ENCODE data around the gene BCAP31. TPM values are rescaled to one million over a fixed set of nuclear protein-coding genes. Genes with fewer than 3 reads are reported as not detected.

The BCAP31 gene
- total RNA-seq (2014; rRNA removed; shearing (Covaris generic); ENCODE audit: low replicate concordance), result 311 and 346 TPM in 2 replicates

DNA sequence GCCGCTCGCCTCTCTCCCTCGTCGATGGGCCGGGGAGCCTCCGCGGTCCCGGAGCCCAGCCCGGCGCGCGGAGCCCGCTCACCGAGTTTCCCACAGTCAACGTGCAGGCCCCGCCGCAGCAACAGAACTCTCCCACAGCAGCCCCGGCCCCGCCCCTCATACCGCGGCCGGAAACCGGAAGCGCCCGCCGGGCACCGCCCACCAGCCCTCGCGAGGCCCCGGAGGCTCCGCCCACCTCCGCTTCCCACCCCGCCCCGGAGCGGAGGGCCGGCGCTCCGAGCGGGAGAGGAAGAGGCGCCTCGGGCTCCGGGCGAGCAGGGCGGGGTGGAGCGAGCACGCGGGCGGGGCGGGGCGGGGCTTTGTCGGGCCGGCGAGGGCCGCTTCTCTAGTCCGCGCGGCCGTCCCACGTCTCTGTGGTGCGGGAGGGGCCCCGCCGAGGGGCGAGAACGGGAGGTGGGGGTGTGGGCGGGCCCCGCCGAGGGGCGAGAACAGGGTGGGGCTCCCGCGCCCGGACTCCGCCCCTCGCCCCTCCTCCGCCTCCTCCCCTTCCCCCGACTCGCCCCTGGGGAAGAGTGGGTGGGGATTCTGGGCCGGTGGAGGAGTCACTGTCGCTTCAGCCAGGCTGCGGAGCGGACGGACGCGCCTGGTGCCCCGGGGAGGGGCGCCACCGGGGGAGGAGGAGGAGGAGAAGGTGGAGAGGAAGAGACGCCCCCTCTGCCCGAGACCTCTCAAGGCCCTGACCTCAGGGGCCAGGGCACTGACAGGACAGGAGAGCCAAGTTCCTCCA lies at the start of gene BCAP31, which contains the start of gene ABCD1:
Gene BCAP31, minus strand, starts transcription at position 136 of the 787 bp plus-strand sequence. CDS start 1,143 bp downstream, outside the sequence.
Gene ABCD1, plus strand, starts transcription at position 605 of the 787 bp plus-strand sequence. CDS start 411 bp downstream, outside the sequence.
- peak; percentile 88 for DNase-seq
- H3K27me3 ChIP-seq, result no peaks in the 10 kb centered on the region
- H3K9me3 ChIP-seq, result no peaks in the 10 kb centered on the region
- peaks cover 21% of the 10 kb centered on the region for H3K36me3 ChIP-seq
- H3K4me3 ChIP-seq, result peak within 1 kb of the TSS; percentile 73

DNA sequence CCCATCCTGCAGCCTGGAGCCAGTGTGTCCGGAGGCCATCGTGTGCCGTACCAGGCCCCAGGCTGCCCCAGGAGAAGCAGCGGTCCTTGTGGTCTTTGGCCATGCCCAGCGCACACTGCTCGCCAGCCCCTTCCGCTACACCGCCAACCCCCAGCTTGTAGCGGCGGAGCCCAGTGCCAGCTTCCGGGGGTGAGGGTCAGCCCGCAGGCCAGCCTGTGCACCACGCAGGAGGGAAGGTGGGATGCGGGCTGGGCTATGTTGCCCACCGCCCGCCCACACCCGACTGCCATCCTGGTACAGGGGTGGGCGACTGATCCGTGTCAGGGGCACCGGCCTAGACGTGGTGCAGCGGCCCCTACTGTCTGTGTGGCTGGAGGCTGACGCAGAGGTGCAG lies 49.0 kb upstream of the BCAP31 start:
- Histone ChIP-seq H3K36me3 (no peaks in the 10 kb centered on the region), H3K4me3 (no peak overlapping the region), H3K9me3 (no peaks in the 10 kb centered on the region), H3K27me3 (no peaks in the 10 kb centered on the region)
- DNase-seq, result no peak

DNA sequence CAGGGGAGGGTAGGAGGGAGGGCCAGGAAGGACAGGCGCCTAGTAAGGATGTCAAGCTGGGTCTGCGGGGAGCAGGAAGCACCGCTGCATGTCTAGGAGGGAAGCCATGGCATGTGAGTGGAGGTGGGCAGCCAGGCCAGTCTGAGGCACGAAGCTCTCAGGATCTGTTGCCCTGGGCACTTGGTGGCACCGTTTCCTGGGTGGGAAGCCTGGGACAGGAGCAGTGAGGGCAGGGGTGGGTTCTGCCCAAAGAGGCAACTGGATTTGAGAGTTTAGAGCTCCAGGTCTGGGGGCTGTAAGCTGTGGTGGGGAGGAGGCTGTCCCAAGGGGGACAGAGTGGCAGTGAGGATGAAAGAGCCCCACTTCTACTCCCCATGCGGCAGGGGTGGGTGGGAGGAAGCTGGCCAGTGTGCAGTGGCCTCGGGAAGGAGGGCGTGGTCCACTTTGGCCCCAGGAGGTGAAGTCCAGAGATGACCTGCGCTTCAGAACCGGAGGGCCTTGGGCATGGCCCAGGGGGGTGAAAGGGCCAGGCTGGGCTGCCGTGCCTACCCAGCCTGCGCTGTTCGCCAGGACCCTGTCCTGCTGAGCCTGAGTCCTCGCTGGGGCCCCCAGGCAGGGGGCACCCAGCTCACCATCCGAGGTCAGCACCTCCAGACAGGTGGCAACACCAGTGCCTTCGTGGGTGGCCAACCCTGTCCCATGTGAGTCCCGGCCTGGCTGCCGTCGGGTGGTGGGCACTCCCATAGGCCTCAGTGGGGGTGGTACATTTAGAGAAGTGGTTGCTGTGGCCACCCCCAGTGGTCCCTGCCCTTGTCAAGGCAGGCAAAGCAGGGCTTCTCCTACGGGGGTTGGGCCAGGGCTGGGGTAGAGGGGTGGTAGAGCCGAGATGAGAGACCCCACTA lies 48.4 kb upstream of the BCAP31 start:
- no peak for DNase-seq
- Histone ChIP-seq H3K4me3 (no peak overlapping the region), H3K27me3 (no peaks in the 10 kb centered on the region)

DNA sequence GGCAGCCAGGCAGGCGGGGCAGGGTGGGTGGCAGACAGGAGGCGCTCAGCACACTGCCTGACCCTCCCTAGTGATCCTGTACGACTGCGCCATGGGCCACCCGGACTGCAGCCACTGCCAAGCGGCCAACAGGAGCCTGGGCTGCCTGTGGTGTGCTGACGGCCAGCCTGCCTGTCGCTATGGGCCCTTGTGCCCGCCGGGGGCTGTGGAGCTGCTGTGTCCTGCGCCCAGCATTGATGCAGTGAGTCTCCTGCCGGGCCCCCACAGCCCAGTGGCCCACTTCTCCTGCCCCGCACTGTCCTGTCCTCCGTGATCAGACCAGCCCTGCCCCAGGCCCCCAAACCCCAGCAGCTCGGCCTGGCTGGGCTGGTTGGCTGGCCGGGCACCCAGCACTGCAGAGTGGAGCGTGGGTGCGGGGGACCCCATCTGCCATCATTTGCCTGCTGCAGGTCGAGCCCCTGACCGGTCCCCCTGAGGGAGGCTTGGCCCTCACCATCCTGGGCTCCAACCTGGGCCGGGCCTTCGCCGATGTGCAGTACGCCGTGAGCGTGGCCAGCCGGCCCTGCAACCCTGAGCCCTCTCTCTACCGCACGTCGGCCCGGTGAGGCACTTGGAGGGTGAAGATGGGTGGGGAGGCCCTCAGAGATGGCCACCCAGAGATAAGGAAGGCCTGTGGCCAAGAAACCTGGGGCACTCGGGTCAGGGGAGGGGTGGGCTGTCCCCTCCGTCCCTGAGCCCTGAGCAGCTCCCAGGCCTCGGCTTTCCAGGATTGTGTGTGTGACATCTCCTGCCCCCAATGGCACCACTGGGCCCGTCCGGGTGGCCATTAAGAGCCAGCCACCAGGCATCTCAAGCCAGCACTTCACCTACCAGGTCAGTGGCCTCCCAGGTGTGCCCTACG lies 47.5 kb upstream of the BCAP31 start:
- Histone ChIP-seq H3K27me3 (no peaks in the 10 kb centered on the region), H3K4me3 (no peak overlapping the region)
- DNase-seq, result no peak

More for the DNA sequence above, 48.4 kb upstream of the BCAP31 start:
- Histone ChIP-seq H3K36me3 (no peaks in the 10 kb centered on the region), H3K9me3 (no peaks in the 10 kb centered on the region)

DNA sequence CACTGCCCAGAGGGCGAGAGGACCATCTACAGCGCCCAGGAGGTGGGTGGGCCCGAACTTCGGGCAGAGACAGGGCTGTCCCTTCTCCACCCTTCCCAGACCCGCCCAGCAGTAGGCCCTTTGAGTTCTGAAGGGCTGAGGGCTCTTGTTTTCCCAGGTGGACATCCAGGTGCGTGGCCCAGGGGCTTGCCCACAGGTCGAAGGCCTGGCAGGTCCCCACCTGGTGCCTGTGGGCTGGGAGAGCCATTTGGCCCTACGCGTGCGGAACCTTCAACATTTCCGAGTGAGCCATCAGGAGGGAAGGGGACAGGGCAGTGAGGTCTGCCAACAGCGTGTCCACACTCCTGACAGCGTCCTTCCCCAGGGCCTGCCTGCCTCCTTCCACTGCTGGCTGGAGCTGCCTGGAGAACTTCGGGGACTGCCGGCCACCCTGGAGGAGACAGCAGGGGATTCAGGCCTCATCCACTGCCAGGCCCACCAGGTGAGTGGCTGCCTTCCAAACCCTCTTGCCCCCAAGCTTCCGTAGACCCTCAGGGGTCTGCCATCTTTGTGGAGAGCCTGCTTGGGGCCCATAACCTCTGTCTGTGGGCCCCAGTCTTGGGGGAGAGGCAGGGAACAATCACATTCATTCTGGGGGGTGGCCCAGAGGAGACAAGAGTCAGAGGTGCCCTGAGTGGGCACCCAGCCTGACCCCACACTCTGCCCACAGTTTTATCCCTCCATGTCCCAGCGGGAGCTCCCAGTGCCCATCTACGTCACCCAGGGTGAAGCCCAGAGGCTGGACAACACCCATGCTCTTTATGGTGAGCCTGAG lies 46.6 kb upstream of the BCAP31 start:
- Histone ChIP-seq H3K27me3 (no peaks in the 10 kb centered on the region), H3K36me3 (no peaks in the 10 kb centered on the region), H3K9me3 (no peaks in the 10 kb centered on the region), H3K4me3 (no peak overlapping the region)
- no peak for DNase-seq

More for the DNA sequence above, 47.5 kb upstream of the BCAP31 start:
- H3K9me3 ChIP-seq, result no peaks in the 10 kb centered on the region
- no peaks in the 10 kb centered on the region for H3K36me3 ChIP-seq

DNA sequence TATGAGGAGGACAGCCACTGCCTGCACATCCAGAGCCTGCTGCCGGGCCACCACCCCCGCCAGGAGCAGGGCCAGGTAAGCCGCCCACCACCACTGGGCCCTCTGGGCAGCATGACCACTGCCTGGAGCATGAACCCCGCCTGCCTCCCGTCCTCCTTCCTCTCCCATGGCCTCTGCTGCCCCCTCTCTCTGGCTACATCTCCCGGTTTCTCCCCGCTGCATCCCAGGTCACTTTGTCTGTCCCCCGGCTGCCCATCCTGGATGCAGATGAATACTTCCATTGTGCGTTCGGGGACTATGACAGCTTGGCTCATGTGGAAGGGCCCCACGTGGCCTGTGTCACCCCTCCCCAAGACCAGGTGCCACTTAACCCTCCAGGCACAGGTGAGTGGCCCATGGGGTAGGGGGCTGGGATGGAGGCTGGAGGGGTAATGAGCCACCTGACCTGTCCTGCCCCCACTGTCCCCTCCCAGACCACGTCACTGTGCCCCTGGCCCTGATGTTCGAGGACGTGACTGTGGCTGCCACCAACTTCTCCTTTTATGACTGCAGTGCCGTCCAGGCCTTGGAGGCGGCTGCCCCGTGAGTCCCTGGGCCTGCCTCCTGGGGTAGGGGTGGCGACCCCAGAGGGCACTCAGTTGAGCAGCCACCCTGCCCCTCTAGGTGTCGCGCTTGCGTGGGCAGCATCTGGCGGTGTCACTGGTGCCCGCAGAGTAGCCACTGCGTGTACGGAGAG lies 45.8 kb upstream of the BCAP31 start:
- no peak overlapping the region for H3K4me3 ChIP-seq
- no peaks in the 10 kb centered on the region for H3K27me3 ChIP-seq
- DNase-seq, result no peak
- no peaks in the 10 kb centered on the region for H3K9me3 ChIP-seq
- H3K36me3 ChIP-seq, result no peaks in the 10 kb centered on the region

DNA sequence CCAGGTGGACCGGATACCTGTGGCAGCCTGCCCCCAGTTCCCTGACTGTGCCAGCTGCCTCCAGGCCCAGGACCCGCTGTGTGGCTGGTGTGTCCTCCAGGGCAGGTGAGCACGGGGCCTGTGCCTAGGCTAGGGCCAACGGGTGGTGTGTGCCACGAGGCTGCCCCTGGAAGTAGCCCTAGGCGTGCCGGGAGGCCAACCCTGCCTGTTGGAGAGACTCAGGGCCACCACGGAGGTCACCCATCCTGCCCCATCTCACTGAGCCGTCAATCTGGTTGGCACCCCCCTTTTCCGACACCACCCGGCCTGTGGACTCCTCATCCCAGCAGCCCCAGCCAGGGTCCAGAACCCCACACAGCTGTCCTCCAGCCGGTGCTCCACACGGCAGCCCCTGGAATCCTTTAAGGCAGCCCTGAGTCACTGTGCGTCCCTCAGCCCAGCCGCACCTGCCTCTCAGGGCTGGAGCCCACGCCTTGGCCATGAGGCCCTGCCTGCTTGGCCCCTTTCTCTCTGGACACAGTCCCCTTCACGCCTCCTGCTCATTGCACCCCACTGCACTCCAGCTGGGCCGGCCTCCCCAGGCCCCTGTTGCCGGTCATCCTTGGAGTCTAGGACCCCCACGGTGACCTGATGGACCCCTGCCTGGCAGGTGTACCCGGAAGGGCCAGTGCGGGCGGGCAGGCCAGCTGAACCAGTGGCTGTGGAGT lies 45.1 kb upstream of the BCAP31 start:
- Histone ChIP-seq H3K27me3 (no peaks in the 10 kb centered on the region), H3K36me3 (no peaks in the 10 kb centered on the region), H3K4me3 (no peak overlapping the region), H3K9me3 (no peaks in the 10 kb centered on the region)
- no peak for DNase-seq

DNA sequence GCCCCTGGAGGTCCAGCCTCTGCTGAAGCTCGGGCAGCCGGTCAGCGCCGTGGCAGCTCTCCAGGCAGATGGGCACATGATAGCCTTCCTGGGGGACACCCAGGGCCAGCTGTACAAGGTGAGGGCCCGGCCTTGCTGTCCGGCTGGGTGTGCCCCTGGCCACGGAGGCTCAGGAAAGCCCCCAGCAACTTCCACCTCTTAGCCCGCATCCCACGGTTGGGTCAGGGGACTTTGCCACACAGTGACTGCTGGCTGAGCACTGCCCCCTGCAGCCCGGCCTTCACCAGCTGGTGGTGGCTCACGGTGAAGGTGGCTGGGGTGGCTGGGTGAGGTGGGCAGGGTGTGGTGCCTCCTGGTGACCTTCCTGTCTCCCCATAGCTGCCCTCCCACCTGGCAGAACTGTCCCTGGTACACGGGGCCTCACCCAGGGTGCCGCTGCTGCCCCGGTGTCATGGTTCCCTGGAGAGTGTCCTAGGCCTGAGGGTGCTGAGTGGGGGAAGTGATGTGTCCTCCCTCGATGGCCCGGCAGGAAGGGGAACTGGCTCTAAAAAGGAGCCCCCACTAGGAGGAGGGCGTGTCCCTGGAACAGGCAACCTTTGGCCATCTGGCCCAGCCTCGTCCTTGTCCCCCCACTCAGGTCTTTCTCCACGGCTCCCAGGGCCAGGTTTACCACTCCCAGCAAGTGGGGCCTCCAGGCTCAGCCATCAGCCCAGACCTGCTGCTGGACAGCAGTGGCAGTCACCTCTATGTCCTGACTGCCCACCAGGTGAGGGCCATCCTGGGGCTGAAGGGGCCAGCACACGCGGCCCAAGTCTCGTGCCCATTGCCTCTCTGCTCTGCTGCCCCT lies 44.3 kb upstream of the BCAP31 start:
- no peaks in the 10 kb centered on the region for H3K9me3 ChIP-seq
- no peaks in the 10 kb centered on the region for H3K36me3 ChIP-seq
- no peaks in the 10 kb centered on the region for H3K27me3 ChIP-seq
- no peak for DNase-seq
- H3K4me3 ChIP-seq, result no peak overlapping the region

DNA sequence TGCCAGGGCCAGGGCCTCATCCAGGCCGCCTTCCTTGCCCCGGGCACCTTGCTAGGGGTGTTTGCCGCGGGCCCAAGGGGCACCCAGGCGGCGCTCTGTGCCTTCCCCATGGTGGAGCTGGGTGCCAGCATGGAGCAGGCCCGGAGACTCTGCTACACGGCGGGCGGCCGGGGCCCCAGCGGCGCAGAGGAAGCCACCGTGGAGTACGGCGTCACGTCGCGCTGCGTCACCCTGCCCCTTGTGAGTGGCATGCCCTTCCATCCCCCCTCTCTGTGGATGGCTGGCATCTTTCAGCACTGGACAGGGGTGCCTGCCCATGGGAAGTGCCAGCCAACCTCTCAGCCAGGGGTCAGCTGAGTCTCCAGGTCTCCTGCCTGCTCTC lies 43.5 kb upstream of the BCAP31 start:
- Histone ChIP-seq H3K9me3 (no peaks in the 10 kb centered on the region), H3K4me3 (no peak overlapping the region), H3K27me3 (no peaks in the 10 kb centered on the region), H3K36me3 (no peaks in the 10 kb centered on the region)
- no peak for DNase-seq

DNA sequence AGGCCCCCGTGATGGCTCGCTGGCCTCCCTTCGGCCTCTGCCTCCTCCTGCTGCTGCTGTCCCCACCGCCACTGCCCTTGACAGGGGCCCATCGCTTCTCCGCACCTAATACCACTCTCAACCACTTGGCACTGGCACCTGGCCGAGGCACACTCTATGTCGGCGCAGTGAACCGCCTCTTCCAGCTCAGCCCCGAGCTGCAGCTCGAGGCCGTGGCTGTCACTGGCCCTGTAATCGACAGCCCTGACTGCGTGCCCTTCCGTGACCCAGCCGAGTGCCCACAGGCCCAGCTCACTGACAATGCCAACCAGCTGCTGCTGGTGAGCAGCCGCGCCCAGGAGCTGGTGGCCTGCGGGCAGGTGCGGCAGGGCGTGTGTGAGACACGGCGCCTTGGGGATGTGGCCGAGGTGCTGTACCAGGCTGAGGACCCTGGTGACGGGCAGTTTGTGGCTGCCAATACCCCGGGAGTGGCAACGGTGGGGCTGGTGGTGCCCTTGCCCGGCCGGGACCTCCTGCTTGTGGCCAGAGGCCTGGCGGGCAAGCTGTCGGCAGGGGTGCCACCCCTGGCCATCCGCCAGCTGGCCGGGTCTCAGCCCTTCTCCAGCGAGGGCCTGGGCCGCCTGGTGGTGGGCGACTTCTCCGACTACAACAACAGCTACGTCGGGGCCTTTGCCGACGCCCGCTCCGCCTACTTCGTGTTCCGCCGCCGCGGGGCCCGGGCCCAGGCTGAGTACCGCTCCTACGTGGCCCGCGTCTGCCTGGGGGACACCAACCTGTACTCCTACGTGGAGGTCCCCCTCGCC lies 42.9 kb upstream of the BCAP31 start:
- H3K36me3 ChIP-seq, result no peaks in the 10 kb centered on the region
- no peak for DNase-seq
- H3K27me3 ChIP-seq, result no peaks in the 10 kb centered on the region
- no peaks in the 10 kb centered on the region for H3K9me3 ChIP-seq
- no peak overlapping the region for H3K4me3 ChIP-seq

DNA sequence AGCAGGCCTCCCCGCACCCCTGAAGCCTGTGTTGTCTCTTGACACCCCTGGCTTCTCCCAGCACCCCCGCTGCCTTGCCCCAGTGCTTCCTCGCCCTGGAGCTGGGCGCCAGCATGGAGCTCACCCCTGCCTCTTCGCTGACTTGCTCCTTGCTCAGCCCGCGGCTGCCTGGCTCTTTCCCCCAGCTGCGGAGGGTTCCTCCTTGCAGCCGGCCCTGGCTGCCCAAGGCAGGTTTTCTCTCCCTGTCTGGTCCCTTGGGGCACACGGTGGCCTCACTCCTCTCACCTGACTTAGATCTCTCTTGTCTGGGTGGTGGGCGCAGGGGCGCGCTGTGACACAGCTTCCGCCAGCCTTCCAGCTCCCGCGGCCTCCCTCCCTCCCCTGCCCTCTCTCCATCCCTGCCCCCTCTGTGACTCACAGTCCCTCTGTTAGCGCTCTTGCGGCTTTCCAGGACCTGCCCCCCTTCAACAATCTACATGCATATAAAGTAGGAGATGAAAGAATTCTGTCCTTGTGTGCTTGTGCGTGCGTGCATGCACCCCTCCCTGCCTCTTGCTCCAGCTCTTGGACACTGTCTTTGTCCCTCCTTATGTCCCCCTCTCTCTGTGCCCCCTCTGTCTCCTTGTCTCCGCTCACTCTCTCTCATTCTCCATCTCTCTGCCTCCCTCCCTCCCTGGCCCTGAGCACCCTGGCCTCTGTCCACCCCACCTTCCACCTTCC lies 42.1 kb upstream of the BCAP31 start:
- H3K36me3 ChIP-seq, result no peaks in the 10 kb centered on the region
- H3K9me3 ChIP-seq, result no peaks in the 10 kb centered on the region
- peak overlapping the region; percentile 48 for H3K4me3 ChIP-seq
- no peaks in the 10 kb centered on the region for H3K27me3 ChIP-seq
- DNase-seq, result peak; percentile 66

DNA sequence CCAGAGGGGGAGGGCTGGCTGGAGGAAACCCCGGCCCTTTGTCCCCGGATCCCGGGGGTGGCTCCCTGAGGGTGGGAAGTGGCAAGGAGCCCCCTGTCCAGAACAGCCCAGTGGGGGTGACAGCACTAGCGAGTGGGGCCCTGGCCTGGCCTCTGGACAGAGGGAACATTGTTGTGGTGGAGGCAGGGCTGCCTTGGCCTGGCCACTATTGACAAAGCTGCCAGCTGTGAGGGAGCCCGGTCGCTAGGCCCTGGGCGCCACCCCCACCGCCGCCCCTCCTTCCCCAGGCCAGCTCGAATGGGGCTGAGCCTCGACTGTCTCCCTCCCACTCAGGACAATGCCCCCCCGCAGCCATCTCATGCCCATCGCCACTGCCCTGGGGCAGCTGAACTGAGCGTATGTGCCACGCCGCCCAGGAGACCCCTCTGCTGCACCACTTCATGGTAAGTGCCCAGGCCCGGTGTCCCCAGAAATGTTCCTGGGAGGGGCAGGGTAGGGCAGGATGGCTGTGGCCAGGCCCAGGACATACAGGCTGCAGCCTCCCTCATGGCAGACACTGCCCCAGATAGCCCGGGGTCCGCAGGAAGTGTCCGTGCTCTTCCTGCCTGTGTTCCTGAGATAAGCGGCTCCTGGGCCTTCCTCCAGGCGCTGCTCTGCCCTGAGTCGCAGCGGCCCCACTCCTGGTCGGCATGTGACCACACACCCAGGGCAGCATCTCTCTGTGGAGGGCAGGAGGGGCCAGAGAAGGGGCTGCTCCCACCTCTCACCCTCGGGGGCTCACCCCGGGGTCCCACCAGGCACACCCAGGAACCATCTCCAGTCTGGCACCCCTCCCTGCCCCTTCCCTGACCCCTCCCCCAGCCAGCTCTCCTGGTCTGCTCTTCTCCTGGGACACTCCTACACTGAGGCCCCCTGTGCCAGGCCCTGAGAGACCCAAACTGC lies 41.2 kb upstream of the BCAP31 start:
- Histone ChIP-seq H3K4me3 (peak overlapping the region; percentile 48), H3K27me3 (no peaks in the 10 kb centered on the region), H3K36me3 (no peaks in the 10 kb centered on the region), H3K9me3 (no peaks in the 10 kb centered on the region)
- peak; percentile 19 for DNase-seq
